ENCODE measurements around the gene TROAP.
"Not testable (repeated sequence)": the region's sequence is repeated elsewhere in the genome, so short reads cannot be mapped to it uniquely, and the experiment has no call there.

The TROAP gene

DNA sequence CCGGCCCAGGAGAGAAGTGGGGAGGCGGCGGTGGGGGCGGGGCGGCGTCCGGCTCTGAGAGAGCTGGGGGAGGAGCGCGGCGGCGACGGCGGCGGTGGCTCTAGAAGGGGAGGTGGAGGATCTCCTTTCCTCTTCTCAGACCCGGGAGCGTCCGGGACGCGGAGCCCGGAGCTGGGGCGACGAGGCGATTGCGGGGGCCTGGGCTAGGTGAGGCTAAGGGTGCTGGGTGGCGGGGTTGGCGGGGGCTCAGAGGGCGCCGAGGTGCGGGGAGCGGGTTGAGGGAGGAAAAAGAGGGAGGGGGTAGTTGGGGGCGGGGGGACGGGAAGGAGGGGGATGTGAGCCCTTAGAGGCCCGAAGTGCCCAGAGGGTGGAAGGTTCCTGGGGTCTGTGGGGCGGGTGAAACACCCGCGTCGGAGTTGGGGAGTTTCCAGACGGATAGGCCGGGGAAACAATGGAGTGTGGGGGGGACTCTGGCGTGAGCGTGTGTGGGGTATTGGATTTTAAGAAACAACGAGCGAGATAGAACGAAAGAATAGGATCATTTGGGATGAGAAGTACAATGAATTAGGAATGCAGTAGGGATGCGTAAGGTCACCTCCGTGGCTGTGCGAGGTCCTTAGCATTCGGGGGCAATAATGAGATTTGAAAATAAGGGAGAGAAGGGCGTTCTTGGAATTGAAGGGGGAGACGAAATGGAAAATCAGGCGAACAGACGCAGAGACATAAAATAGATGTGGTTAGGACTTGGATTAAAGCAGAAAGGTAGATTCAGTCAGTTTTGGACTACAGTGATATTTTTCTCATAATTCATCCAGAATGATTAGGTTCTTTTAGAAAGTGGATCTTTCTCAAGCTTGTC lies 44.6 kb downstream of the TROAP start, which contains the start of gene SPATS2:
Gene SPATS2 (plus strand): TSS at position 82 of the 859 bp plus-strand sequence. CDS start 93,551 bp downstream, outside the sequence.
- no peak for DNase-seq (ENCODE audit: low read depth in 2 of 2)

DNA sequence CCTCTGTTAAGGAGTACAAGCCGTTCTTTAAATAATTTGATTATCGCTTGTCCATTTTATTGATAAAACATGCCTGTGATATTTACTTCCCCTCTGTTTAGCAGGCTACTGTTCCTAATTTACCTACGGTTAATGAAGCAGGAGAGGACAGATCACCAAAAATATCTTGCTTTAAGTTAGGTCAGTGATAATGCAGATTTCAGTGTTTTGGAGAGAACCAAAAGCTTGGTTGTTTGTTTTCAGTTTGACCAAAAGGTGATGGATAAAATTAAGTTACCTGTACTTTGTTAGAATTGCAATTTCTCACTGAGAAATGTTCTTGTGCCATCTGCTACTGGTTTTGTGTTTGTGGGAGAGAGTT lies 45.2 kb downstream of the TROAP start:
- no peak for DNase-seq (ENCODE audit: low read depth in 2 of 2)

DNA sequence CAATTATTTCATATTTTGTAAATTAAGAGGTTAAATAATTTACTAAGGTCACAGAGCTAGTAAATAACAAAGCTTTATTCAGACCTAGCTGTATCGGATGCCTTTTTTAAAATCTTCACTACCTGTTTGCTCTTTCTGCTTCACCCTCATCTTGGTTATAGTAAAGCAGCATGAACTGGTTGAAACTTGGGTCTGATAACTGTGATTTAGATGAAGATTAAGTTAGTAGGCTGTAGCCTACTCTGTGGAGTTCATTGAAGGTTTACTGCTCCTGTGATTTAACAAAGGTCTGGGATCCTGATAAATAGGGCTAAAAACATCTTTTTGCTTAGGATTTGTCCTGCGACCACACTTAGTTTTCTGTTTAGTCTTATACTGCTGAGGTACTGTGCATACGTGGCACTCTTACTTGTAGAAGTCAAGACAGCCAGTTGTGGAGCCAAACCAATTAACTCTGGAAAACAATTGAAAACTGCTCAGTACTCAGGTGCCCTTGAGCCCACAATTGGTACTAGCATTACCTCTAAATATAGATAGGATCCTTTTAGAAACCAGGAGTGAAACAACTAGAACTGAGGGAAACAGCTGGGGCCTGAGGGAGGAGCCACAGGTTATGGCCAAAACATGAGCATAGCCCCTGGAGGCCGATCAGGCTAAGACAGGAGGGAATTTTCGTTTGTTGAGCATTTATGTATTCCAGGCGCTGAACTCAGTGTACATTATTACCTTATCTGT lies 46.5 kb downstream of the TROAP start:
- DNase-seq (ENCODE audit: low read depth in 2 of 2) = no peak

DNA sequence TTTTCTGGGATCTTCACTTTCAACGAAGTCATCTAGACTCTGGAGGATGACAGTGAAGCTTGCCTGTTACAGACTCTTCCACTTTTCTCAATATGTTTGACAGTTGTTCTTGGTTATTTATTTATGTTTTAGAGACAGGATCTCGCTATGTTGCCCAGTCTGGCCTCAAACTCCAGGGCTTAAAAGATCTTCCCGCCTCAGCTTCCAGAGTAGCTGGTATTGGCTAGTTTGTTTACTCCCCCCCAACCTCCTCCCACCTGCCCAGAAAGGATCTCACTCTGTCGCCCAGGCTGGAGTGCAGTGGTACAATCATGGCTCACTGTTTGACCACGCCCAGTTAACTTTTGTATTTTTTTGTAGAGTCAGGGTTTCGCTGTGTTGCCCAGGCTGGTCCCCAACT lies 47.5 kb downstream of the TROAP start:
- DNase-seq (ENCODE audit: low read depth in 2 of 2) = no peak

DNA sequence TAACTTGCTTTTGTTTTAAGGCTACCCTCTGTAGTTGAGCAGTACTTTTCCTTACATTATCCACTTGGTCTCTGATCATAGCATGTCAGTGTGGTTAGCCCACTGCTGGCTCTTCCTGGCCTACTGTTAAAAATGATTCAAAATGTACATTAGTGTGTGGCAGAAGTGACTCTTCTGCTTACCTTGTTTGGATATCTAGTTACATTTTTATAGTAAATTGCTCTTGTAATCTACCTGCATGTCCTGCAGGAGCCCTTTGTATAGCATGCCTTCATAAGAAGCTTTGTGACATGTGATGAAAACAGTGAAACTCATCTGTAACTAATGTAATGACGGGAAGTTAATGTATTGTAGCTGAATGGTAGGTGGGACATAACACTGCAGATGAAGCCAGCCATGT lies 52.4 kb downstream of the TROAP start:
- DNase-seq (ENCODE audit: low read depth in 2 of 2) = no peak

DNA sequence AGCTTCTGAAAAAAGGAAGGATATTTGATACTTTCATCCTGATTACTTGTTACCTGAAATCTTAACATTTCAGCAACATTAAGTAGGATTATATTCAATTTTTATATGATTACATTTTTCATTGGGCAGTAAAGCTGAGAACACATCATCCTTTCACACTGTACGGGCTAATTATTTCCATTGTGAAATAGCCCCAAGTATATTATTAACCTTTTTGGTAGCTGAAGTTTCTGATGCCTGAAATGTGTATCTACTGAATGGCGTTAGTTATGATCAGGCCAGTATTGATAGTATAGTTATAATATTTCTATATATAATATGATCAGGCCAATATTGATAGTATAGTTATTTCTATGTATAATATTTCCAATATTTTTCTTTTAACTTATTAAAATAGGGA lies 54.3 kb downstream of the TROAP start:
- no peak for DNase-seq (ENCODE audit: low read depth in 2 of 2)

DNA sequence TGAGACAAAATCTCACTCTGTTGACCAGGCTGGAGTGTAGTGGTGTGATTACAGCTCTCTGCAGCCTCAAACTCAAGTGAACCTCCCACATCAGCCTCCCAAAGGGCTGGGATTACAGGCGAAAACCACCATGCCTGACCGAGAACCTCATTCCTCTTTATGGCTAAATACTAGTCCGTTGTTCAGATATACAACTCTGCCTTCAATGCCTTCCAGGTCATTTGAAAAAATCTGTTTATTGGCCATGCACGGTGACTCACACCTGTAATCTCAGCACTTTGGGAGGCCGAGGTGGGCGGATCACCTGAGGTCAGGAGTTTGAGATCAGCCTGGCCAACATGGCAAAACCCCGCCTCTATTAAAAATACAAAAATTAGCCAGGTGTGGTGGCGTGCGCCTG lies 57.1 kb downstream of the TROAP start:
- not testable (repeated sequence) for DNase-seq (ENCODE audit: low read depth in 2 of 2)
